Natural killer cell (primary cell): ENCODE data around the gene TDP1. TPM values are rescaled to one million over a fixed set of nuclear protein-coding genes. Genes with fewer than 3 reads are reported as not detected.

ENCODE experiments used
- ATAC-seq, 3 donors: fragments of 150-1000 bp in 2 of 3; fragments of 200-7000 bp in 1 of 3; cut with Tn5 transposase; 1 replicate in 1 of 3; 2 replicates in 2 of 3; pipeline ENCODE4 v1.10.0; 2021; ENCODE audit warnings: mild to moderate bottlenecking in 2 of 3, moderate library complexity in 2 of 3
- DNase-seq, 2 donors: peaks; one replicate each; pipeline versions ENCODE4 v3.0.0 to v3.0.0-alpha.2; 2013 to 2021; ENCODE audit warnings: mixed read lengths in 1 of 2
- H3K27ac ChIP-seq: one replicate; pipeline ENCODE4 v1.5.1; 2013; ENCODE audit warnings: mild to moderate bottlenecking, low read length
- H3K27me3 ChIP-seq: one replicate; pipeline ENCODE4 v1.6.1; 2013; ENCODE audit warnings: low read length; ENCODE audit not compliant: control insufficient read depth, insufficient read depth
- H3K36me3 ChIP-seq: one replicate; pipeline ENCODE4 v1.6.1; 2013; ENCODE audit warnings: low read length; ENCODE audit not compliant: control insufficient read depth, insufficient read depth
- H3K4me1 ChIP-seq: one replicate; pipeline ENCODE4 v1.6.1; 2013; ENCODE audit warnings: low read length; ENCODE audit not compliant: control insufficient read depth, insufficient read depth
- H3K4me3 ChIP-seq: one replicate; pipeline ENCODE4 v1.5.1; 2013; ENCODE audit warnings: low read length
- H3K9me3 ChIP-seq: one replicate; pipeline ENCODE4 v1.6.1; 2013; ENCODE audit warnings: low read length; ENCODE audit not compliant: control insufficient read depth, insufficient read depth
- H3K27ac Mint-ChIP-seq, 2 donors: one replicate each; pipeline ENCODE4 v1.8.0; 2022; ENCODE audit warnings: mild to moderate bottlenecking in 2 of 2, mixed read lengths in 2 of 2, moderate library complexity in 1 of 2
- H3K27me3 Mint-ChIP-seq, 2 donors: one replicate each; pipeline ENCODE4 v1.8.0; 2022; ENCODE audit warnings: low read depth in 2 of 2, mixed read lengths in 2 of 2
- H3K36me3 Mint-ChIP-seq: one replicate; pipeline ENCODE4 v1.8.0; 2022; ENCODE audit warnings: mixed read lengths
- H3K4me1 Mint-ChIP-seq, 2 donors: one replicate each; pipeline ENCODE4 v1.8.0; 2022; ENCODE audit warnings: mixed read lengths in 2 of 2
- H3K4me3 Mint-ChIP-seq: one replicate; pipeline ENCODE4 v1.8.0; 2022; ENCODE audit warnings: mild to moderate bottlenecking, moderate library complexity, mixed read lengths
- H3K9me3 Mint-ChIP-seq, 2 donors: one replicate each; pipeline ENCODE4 v1.8.0; 2022; ENCODE audit warnings: mixed read lengths in 2 of 2
- WGBS: methylation state at CpG from one replicate; pipeline ENCODE4 v1.1.7; 2013; ENCODE audit warnings: missing lambda C conversion rate; ENCODE audit not compliant: insufficient coverage; 5-methylcytosine and 5-hydroxymethylcytosine counted together
- intact Hi-C: fragments of 100-400 bp; cut with micrococcal nuclease; formaldehyde crosslinking; loops from one replicate; pipeline ENCODE4 v1.14.2; 2022
- total RNA-seq, 4 donors: library from RNA; stranded (reverse); fragments of 120-200 nt in 1 of 4; gene quantifications; one replicate each; pipeline versions ENCODE4 v1.2.3 to v1.2.4, GENCODE V29; 2013 to 2022
- TF ChIP-seq, protein P1 (sequence below): fragments of 200-600 bp; IDR thresholded peaks from one replicate; pipeline ENCODE4 v1.8.0; 2022; ENCODE audit warnings: antibody characterized with exemption

The TDP1 gene
- total RNA-seq, 3 donors from 2014 or later (not counting 1 experiment from before 2014, with no cell fraction given) = 41.8 to 59.6 (median 54.3) TPM

DNA sequence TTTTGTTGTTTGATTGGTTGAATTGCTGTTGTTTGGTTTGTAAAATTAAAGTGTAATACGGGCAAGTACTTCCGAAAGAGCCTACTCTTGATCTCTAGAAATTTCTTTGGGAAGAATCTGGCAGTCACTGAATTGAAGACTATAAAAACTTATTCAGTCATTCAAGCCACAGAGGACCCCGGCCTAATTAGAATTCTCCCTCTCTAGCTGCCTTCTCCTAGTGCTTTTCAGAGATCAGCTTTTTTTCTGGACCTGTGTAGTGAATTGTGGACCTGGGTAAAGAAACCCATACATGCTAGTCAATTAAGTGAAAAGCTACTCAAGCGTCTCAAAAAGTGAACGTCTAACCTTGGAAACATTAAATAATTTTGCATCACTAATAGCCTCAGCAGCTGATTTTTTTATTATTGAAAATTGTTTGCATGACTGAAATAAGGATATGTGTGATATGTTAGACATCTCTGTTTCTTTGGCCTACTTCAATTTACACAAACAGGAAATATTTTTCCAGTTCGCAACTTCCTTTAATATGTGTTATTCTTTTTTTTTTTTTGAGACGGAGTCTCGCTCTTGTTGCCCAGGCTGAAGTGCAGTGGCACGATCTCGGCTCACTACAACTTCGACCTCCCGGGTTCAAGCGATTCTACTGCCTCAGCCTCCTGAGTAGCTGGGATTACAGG lies 28.4 kb upstream of the TDP1 start:
- TF ChIP-seq, protein P1, sequence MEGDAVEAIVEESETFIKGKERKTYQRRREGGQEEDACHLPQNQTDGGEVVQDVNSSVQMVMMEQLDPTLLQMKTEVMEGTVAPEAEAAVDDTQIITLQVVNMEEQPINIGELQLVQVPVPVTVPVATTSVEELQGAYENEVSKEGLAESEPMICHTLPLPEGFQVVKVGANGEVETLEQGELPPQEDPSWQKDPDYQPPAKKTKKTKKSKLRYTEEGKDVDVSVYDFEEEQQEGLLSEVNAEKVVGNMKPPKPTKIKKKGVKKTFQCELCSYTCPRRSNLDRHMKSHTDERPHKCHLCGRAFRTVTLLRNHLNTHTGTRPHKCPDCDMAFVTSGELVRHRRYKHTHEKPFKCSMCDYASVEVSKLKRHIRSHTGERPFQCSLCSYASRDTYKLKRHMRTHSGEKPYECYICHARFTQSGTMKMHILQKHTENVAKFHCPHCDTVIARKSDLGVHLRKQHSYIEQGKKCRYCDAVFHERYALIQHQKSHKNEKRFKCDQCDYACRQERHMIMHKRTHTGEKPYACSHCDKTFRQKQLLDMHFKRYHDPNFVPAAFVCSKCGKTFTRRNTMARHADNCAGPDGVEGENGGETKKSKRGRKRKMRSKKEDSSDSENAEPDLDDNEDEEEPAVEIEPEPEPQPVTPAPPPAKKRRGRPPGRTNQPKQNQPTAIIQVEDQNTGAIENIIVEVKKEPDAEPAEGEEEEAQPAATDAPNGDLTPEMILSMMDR = no peak
- DNase-seq (no peak), ATAC-seq (no peak)
- H3K27me3 Mint-ChIP-seq = no peaks in the 10 kb centered on the region
- Histone ChIP-seq H3K27me3 (no peaks in the 10 kb centered on the region), H3K36me3 (peaks cover 5% of the 10 kb centered on the region), H3K4me1 (peaks cover under 1% of the 10 kb centered on the region), H3K27ac (no peak overlapping the region), H3K9me3 (no peaks in the 10 kb centered on the region), H3K4me3 (no peak overlapping the region)
- no peaks in the 10 kb centered on the region for H3K9me3 Mint-ChIP-seq
- H3K36me3 Mint-ChIP-seq = peaks cover 10% of the 10 kb centered on the region
- peaks cover 5 to 7% of the 10 kb centered on the region in 2 donors for H3K4me1 Mint-ChIP-seq
- no peak overlapping the region for H3K27ac Mint-ChIP-seq
- H3K4me3 Mint-ChIP-seq = no peak overlapping the region
- 85% methylated on average over 11 of the region's 13 CpGs for WGBS
- intact Hi-C loops = no loop called here

DNA sequence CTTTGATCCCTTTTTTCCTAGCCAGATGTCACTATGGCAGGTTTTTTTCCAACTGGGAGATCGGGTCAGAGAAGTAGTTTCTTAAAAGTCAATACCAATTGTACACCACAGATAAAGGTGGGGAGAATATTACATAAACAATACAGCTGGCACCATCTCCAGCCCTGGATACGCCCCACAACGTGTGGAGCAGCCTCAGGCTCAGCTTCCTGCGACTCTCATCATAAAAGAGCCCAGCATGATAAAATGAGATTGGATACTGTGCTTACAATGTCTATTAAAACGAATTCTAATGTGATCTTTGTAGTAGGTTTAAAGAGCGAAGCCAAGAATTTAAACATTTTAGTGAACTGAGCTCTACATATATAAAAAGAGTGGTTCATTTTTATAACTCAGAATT lies 22.7 kb upstream of the TDP1 start:
- WGBS = 94% methylated on average over 3 of the region's 6 CpGs
- H3K27ac Mint-ChIP-seq = no peak overlapping the region
- H3K4me3 ChIP-seq = no peak overlapping the region
- TF ChIP-seq, protein P1 = no peak
- H3K27me3 Mint-ChIP-seq = no peaks in the 10 kb centered on the region
- H3K27ac ChIP-seq = no peak overlapping the region
- no peaks in the 10 kb centered on the region for H3K4me1 Mint-ChIP-seq
- no peaks in the 10 kb centered on the region for H3K4me1 ChIP-seq
- no peaks in the 10 kb centered on the region for H3K9me3 ChIP-seq
- H3K36me3 ChIP-seq = peaks cover 5% of the 10 kb centered on the region
- ATAC-seq (no peak), DNase-seq (no peak)
- H3K36me3 Mint-ChIP-seq = peaks cover 10% of the 10 kb centered on the region
- no peaks in the 10 kb centered on the region for H3K27me3 ChIP-seq
- no peaks in the 10 kb centered on the region for H3K9me3 Mint-ChIP-seq
- no peak overlapping the region for H3K4me3 Mint-ChIP-seq
- intact Hi-C loops = no loop called here

DNA sequence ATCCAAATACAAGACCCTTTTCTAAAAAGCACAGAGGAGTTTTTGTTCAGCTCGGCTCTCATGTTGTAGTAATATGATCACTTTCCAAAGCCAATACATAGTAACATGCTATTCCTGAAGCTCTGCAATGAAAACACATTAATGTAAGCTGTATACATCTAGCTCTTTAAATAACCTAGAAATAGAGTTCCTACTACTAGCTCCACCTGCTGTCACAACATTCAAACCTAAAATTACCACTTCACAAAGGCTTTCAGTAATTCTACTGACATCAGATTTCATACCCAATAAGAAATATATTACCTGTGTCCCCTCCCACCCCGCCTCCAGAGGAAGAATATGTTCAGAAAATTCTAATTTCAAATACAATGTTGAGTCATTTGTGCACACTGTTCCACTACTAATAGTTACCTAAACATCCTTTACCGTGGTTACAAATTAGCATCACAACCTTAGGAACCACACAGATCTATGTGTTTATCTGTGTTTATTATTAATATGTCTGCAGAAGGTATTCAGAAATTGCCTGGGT lies 19.0 kb upstream of the TDP1 start:
- no peaks in the 10 kb centered on the region for H3K36me3 ChIP-seq
- Mint-ChIP-seq H3K4me3 (no peak overlapping the region), H3K9me3 (no peaks in the 10 kb centered on the region), H3K36me3 (no peaks in the 10 kb centered on the region), H3K27me3 (no peaks in the 10 kb centered on the region), H3K27ac (no peak overlapping the region), H3K4me1 (no peaks in the 10 kb centered on the region)
- no peak overlapping the region for H3K27ac ChIP-seq
- H3K27me3 ChIP-seq = no peaks in the 10 kb centered on the region
- no peak for DNase-seq
- no peaks in the 10 kb centered on the region for H3K4me1 ChIP-seq
- no peak overlapping the region for H3K4me3 ChIP-seq
- TF ChIP-seq, protein P1 = no peak
- 92% methylated on average over 2 of the region's 3 CpGs for WGBS
- no peaks in the 10 kb centered on the region for H3K9me3 ChIP-seq
- intact Hi-C loops = loop anchor here (5.0 kb wide), 1 partner anchor 761 kb away; no protein-coding TSS in a partner anchor
- no peak for ATAC-seq
